A673 (cell line): ENCODE results near the gene TRABD. TPM values are rescaled to one million over a fixed set of nuclear protein-coding genes. Genes with fewer than 3 reads are reported as not detected.

ENCODE experiments used
- BruUV-seq: library from RNA; stranded (reverse); fragments of 400-500 nt; replicated peaks from 2 replicates; lab custom pipeline; 2021; lab: Mats Ljungman, UMichigan
- CTCF ChIA-PET: fragments of 300-600 bp; sonication (Branson Sonifier 250); formaldehyde crosslinking; loops from one replicate; lab custom pipeline; 2022; ENCODE audit warnings: antibody characterized with exemption; lab: Charles Lee
- POLR2A ChIA-PET: fragments of 300-600 bp; sonication (Branson Sonifier 250); formaldehyde crosslinking; loops from one replicate; lab custom pipeline; 2022; ENCODE audit warnings: antibody characterized with exemption; ENCODE audit not compliant: low non-redundant PET; lab: Charles Lee
- DNase-seq: peaks from one replicate; pipeline ENCODE4 v3.0.0-alpha.2; 2015; ENCODE audit warnings: low spot score
- H3K27ac ChIP-seq: fragments of 200-600 bp; sonication (generic); 2 replicates; pipeline ENCODE4 v1.5.1; 2016; ENCODE audit warnings: mixed run types, low read depth, mild to moderate bottlenecking, mixed read lengths, antibody characterized with exemption, low read length; ENCODE audit not compliant: poor library complexity, severe bottlenecking
- H3K27me3 ChIP-seq: fragments of 200-600 bp; sonication (generic); replicated peaks from 2 replicates; pipeline ENCODE4 v1.6.1; 2017; ENCODE audit warnings: mixed run types, low read depth, mild to moderate bottlenecking, mixed read lengths, antibody characterized with exemption, low read length; ENCODE audit not compliant: insufficient read depth, poor library complexity
- H3K36me3 ChIP-seq: fragments of 200-600 bp; sonication (generic); 2 replicates; pipeline ENCODE4 v1.6.1; 2016; ENCODE audit warnings: mixed run types, mild to moderate bottlenecking, mixed read lengths, antibody characterized with exemption, low read length; ENCODE audit not compliant: insufficient read depth, poor library complexity, severe bottlenecking
- H3K4me1 ChIP-seq: fragments of 200-600 bp; sonication (generic); 2 replicates; pipeline ENCODE4 v1.6.1; 2017; ENCODE audit warnings: mixed run types, mild to moderate bottlenecking, mixed read lengths, antibody characterized with exemption, low read length; ENCODE audit not compliant: insufficient read depth, poor library complexity, severe bottlenecking
- H3K4me3 ChIP-seq: fragments of 200-600 bp; sonication (generic); 2 replicates; pipeline ENCODE4 v1.5.1; 2016; ENCODE audit warnings: low read depth, mixed run types, mild to moderate bottlenecking, mixed read lengths, low read length; ENCODE audit not compliant: poor library complexity, severe bottlenecking
- H3K9me3 ChIP-seq: fragments of 200-600 bp; sonication (generic); 2 replicates; pipeline ENCODE4 v1.6.1; 2016; ENCODE audit warnings: mixed run types, low read depth, mild to moderate bottlenecking, mixed read lengths, antibody characterized with exemption, low read length; ENCODE audit not compliant: poor library complexity, severe bottlenecking
- EZH2 ChIP-seq: fragments of 200-600 bp; sonication (generic); IDR thresholded peaks from 2 replicates; pipeline ENCODE4 v1.6.1; 2017; ENCODE audit warnings: borderline replicate concordance, low read depth, mild to moderate bottlenecking, mixed read lengths, antibody characterized with exemption, low read length; ENCODE audit not compliant: poor library complexity, severe bottlenecking
- intact Hi-C: fragments of 100-400 bp; cut with micrococcal nuclease; formaldehyde crosslinking; loops from one replicate; pipeline ENCODE4 v1.10.0; 2022; ENCODE audit not compliant: unreplicated experiment
- total RNA-seq: library from RNA; stranded (reverse); gene quantifications from 2 replicates; pipeline ENCODE4 v1.2.3, GENCODE V29; 2021
- TF ChIP-seq, protein P1 (sequence below): fragments of 300-800, 200-600 bp; sonication (generic); conservative IDR thresholded peaks from 2 replicates; pipeline ENCODE4 v1.5.1; 2017; ENCODE audit warnings: low read depth, mild to moderate bottlenecking, antibody characterized with exemption, low read length, moderate library complexity, mixed read lengths

Gene TRABD
- total RNA-seq, 1 experiment from 2014 or later: 63.9 TPM

DNA sequence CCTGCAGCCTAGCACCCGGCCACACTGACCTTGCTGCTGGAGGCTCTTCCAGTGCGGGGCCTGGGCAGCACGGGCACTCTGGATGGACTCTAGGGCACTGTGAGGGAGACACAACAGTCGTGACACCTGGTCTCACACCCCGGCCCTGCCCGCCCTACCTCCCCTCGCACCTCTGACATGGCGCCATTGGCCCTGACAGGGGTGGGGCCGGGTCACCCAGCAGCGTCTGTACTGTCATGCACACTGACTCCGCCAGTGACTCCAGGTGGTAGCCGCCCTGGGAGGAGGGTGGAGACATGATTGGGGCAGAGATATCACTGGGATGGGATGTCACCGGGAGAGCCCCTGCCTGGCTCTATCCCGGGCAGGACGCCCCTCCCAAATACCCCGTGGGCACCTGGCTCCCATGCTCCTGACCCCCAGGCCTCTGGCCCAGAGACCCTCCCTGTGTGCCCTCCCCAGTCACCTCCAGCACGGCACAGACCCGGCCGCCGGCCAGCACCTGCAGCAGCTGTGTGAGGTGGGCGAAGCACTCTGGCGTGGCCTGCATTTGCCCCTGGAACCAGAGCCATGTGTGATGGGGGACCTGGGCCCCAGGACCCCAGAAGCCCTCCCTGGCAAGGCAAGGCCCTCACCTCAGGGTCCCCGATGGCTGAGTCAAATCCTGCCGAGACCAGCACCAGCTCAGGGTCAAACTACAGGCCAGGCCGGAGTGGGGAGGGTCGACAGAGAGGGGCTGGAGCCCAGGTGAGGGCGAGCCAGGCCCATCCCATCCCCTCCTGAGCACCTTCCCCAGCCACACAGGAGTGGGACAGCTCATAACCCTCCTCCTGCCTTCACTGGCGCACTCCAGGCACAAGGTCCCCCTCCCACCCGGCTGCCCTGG lies 62.7 kb downstream of the TRABD start:
- Histone ChIP-seq H3K36me3 (peaks cover 19% of the 10 kb centered on the region), H3K27me3 (no peaks in the 10 kb centered on the region), H3K27ac (peak overlapping the region; percentile 5), H3K9me3 (no peaks in the 10 kb centered on the region), H3K4me1 (peaks cover 7% of the 10 kb centered on the region), H3K4me3 (no peak overlapping the region)
- ChIA-PET CTCF (interaction anchor here (0.6 kb wide), 1 partner anchor 291 kb away, joined by 6 read pairs; no protein-coding TSS in a partner anchor), POLR2A (no interaction called here)
- no TSS peak for BruUV-seq
- intact Hi-C loops: no loop called here
- no peak for DNase-seq
- TF ChIP-seq EZH2: no peak
- TF ChIP-seq, protein P1, sequence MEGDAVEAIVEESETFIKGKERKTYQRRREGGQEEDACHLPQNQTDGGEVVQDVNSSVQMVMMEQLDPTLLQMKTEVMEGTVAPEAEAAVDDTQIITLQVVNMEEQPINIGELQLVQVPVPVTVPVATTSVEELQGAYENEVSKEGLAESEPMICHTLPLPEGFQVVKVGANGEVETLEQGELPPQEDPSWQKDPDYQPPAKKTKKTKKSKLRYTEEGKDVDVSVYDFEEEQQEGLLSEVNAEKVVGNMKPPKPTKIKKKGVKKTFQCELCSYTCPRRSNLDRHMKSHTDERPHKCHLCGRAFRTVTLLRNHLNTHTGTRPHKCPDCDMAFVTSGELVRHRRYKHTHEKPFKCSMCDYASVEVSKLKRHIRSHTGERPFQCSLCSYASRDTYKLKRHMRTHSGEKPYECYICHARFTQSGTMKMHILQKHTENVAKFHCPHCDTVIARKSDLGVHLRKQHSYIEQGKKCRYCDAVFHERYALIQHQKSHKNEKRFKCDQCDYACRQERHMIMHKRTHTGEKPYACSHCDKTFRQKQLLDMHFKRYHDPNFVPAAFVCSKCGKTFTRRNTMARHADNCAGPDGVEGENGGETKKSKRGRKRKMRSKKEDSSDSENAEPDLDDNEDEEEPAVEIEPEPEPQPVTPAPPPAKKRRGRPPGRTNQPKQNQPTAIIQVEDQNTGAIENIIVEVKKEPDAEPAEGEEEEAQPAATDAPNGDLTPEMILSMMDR: no peak

Other genes starting within 250 kb of the TRABD start
- 70.9 and 71.3 TPM in 2 replicates for gene PIM3, start 225.1 kb upstream of the TRABD start, total RNA-seq
- gene IL17REL, start 173.1 kb upstream of the TRABD start, total RNA-seq: not detected in 2 replicates
- not detected in 2 replicates for gene TTLL8, start 127.6 kb upstream of the TRABD start, total RNA-seq
- 0.37 and 0.75 TPM in 2 replicates for gene MLC1, start 100.5 kb upstream of the TRABD start, total RNA-seq
- 0.33 TPM in 1 of 2 replicates, not detected in the other for gene MOV10L1, start 95.9 kb upstream of the TRABD start, total RNA-seq
- 7.6 and 9.1 TPM in 2 replicates for gene PANX2, start 15.2 kb upstream of the TRABD start, total RNA-seq
- gene SELENOO, start 15.1 kb downstream of the TRABD start, total RNA-seq: 39.2 and 41.3 TPM in 2 replicates
- gene TUBGCP6, start 59.1 kb downstream of the TRABD start, total RNA-seq: 31.0 and 33.1 TPM in 2 replicates
- 38.6 and 42.8 TPM in 2 replicates for gene HDAC10, start 65.4 kb downstream of the TRABD start, total RNA-seq
- 20.8 and 27.5 TPM in 2 replicates for gene MAPK12, start 75.8 kb downstream of the TRABD start, total RNA-seq
- gene MAPK11, start 84.5 kb downstream of the TRABD start, total RNA-seq: 5.4 and 10.4 TPM in 2 replicates
- 155 and 173 TPM in 2 replicates for gene PLXNB2, start 121.7 kb downstream of the TRABD start, total RNA-seq
- gene DENND6B, start 141.1 kb downstream of the TRABD start, total RNA-seq: 5.3 and 10.8 TPM in 2 replicates
- 64.6 and 66.7 TPM in 2 replicates for gene PPP6R2, start 157.4 kb downstream of the TRABD start, total RNA-seq